GM18519 (cell line): Measurements from ENCODE around the gene MMEL1.
"Not testable (repeated sequence)": the region's sequence is repeated elsewhere in the genome, so short reads cannot be mapped to it uniquely, and the experiment has no call there.

Source experiments
- ATAC-seq: cut with Tn5 transposase; IDR thresholded peaks from one replicate; pipeline ENCODE4 v1.9.1; 2021; ENCODE audit warnings: mild to moderate bottlenecking, moderate library complexity; ENCODE audit not compliant: unreplicated experiment, low FRiP score

MMEL1 gene

DNA sequence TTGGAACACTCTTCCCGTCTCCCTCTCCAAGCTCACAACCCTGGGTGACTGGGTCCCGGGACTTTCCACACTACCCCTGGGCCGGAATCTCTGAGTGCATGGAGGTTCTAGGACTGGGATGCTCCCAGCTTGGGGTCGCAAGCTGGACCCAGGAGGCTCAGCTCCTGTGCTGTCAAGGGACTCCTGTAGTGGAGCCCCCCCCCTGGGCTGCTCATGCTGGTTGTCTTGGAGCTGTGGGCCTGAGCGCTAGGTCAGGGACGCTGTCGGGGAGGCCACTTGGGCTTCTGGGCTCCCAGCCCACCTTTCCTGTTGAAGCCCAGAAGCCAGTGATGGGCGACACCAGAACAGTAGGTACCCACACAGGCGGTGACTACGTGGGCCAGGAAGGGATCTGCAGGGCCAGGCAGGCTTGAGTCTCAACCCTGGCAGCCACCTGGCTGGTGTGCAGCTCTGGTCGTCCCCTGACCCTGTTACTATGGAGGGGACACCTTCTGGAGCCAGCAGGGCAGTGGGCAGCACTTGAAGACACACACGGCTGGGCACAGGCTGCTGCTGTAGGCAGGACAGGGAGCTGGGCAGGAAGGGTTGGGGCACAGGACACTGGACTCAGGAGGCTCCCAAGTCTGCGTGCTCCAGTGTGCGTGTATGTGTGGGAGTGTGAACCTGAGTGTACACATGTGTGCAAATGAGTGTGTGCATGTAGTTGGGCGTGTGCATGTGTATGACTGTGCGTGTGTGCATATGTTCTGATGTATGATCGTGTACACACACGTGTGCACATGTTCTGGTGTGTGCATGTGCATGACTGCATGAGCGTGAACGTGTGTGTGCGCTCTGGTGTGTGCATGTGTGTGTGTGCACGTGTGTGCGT, 3.0 kb downstream of the MMEL1 start:
- no peak for ATAC-seq

DNA sequence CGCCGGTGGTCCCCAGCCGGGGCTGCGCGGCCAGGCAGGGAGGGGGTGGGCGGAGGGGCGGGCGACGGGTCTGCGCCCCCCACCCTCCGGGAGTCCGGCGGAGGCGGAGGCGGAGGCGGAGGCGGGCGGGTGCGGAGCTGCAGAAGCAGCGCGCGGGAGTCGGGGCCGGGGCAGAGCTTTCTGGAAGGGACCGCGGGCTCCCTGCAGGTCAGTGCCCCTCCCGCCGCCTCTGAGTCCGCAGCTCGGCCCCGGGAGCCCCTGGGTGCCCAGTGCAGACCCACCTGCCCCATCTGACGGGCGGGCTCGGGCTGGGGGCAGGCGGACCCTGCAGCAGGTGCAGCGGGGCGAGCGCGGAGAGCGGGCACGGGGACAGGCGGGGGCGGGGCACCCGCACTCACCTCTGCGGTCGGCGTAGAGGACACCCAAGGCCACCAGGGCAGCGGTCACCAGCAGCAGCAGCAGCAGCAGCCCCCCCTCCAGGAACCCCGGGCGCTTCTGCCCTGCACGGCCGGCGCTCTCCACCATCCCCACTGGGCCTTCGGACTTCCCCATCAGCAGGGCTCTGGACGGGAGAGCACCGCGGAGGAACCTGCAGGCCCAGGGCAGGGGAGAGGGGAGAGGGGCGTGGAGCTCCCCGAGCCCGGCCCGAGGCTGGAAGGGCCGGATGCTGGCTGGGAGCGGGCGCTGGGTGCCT, 3.7 kb downstream of the MMEL1 start:
- ATAC-seq = no peak

DNA sequence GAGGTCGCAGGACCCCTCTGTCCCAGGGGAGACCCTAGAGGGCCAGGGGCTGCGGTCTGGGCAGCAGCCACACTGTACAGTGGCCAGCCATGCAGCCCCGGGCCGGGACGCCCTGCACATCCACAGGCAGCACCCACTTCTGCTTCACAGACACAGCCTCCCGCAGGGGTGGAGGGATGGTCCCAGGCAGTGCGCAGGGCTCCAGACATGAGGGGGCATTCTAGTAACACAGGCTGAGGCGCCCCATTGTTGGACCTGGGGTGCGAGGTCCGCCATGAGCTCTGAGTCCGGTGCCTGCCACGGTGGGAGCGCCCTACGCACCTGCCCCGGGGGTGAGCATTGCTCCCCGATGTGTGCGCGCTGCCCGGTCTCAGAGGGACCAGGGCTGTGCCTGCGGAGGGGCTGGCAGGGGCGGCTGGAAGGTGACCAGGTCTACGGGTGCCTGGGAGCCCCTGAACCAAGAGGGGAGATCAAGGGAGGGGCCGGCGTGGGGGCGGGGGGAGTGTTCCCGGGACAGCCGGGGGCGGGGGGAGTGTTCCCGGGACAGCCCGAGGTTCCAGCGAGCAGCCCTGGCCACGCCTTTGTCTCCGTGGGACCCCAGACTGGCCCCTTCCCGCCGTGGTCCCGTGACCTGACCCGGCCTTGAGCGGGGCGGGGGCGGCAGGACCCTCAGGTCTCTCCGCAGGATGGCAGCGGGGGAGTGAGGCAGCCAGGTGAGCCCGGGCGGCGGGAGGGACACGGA, 4.5 kb downstream of the MMEL1 start:
- ATAC-seq = no peak

DNA sequence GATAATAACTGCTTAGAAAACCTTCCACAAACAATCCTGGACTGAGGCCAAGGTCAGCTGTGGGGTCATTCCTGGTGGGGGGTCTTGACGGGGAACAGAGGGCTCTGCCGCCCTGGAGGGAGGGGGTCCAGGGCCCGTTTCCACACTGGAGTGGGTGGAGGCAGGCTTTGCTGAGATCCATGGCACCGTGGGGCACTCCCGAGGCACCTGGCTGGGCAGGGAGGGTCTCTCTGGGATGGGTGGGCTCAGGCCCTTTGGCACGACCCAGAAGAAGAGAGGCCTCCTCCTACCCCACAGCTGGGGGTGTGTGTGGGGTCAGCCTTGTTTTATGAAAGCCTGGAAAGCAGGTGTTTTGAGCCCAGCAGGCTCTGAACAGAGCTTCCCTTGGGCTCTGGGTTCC, 5.1 kb downstream of the MMEL1 start:
- no peak for ATAC-seq

DNA sequence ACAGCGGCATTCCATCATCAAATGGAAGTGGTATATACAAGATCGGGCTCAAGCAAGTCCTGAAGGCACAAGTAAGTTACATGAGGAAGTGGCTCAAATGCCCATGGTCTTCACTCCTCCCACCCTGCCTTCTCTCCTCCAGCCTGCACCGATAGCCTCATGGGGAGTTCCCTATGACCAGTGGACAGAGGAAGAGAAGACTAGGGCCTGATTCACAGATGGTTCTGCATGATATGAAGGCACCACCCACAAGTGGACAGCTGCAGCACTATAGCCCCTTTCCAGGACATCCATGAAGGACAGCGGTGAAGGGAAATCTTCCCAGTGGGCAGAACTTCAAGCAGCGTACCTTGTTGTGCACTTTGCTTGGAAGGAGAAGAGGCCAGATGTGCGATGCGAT, 7.1 kb downstream of the MMEL1 start:
- not testable (repeated sequence) for ATAC-seq

DNA sequence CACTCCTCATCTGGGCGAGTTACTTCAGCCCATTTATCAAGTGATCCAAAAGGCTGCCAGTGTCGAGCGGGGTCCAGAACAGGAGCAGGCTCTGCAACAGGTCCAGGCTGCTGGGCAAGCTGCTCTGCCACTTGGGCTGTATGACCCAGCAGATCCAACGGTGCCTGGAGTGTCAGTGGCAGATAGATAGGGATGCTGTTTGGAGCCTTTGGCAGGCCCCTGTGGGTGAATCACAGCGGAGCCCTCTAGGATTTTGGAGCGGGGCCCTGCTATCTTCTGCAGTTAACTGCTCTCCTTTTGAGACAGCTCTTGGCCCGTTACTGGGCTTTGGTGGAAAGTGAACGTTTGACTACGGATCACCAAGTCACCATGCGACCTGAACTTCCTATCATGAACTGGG, 7.5 kb downstream of the MMEL1 start:
- no peak for ATAC-seq

DNA sequence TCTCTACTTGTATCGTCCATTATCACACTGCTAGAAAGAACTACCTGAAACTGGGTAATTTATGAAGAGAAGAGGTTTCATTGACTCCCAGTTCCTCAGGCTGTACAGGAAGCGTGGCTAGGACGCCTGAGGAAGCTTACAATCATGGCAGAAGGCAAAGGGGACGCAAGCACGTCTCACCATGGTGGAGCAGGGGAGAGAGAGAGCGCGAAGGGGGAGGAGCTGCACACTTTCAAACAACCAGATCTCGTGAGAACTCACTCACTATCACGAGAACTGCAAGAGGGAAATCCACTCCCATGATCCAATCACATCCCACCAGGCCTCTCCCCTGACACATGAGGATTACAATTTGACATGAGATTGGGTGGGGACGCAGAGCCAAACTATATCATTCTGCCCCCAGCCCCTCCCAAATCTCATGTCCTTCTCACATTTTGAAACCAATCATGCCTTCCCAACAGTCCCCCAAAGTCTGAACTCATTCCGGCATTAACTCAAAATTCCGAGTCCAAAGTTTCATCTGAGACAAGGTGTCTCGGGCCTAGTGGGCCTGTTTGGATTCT, 8.0 kb downstream of the MMEL1 start:
- no peak for ATAC-seq

- no peak for ATAC-seq
Measured at GRCh38 chr1:2623571-2624337, 9.1 kb downstream of the MMEL1 start.

- ATAC-seq = no peak
Measured at GRCh38 chr1:2617971-2618470, 14.8 kb downstream of the MMEL1 start.

GRCh38 chr1:2614145-2614544, 18.7 kb downstream of the MMEL1 start:
- no peak for ATAC-seq

DNA sequence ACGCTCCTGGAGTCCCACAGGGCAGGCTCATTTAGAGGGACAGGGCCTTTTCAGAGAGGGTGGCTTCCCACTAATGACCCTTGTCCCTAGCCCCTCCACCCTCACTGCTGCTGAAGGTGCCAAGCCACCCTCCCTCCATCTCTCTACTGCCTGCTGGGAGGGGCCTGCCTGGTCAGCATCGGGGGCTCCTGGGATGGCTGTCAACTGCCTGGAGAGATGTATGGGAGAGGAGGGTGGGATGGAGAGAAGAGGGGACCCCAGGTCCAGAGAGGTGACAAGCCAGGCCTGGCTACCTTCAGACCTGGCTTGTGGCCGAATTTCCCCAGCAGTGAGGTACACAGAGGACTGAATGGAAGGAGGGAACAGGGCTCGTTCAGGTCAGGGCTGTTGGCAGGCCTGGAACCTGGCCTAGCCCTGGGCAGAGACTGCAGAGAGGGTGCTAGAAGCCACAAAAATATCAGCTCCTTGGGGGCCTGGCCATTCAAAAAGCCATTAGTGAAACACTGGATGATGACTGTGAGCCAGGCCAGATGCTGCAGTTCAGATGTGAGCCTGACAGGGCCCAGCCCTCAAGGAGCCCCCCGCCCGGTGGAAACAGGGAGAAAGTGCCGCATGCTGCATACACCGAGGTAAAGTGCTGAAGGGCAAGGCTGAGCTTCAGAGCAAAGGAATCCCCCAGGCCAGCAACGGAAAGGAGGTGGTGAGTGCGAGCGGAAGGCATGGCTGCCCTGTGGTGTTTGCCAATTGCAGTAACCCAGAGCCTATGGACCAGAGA, 20.0 kb downstream of the MMEL1 start:
- ATAC-seq = no peak

DNA sequence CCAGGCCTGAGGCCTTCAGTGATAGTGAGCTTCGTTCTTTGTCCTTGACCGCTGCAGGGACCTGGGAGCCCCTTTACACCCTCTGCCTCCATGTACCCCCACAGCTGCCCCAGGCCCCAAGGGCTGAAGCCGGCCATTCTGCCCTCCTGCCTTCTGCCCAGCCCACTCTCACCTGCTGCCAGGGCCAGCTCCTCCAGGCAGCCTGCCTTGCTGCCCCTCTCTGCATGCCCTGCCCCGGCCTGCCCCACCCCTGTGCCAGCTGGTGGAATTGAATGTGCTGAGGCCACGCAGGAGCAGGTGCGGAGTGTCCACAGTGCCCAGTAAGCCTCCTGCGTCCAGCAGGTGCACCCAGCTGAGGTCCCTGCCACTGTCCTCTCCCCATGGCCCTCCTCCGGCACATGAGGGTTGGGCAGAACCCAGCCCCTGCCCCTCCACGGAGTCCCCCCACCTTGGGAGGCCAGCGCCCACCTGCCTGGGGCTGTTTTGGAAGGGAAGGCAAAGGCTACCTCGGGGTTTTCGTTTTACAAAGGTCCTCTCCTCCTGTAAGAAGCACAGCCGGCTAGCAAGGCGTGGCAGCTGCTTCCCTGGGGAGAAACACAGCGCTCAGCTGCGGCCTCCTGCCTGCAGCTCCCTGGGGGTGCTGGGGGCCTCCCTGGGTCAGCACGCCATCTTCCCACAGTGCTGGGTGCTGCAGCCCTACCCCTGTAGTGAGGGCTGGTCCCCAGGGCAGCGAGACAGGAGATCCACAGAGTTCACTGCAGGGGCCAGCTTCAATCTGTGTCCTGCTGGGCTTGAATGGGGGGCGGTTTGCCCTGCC, 21.0 kb downstream of the MMEL1 start:
- no peak for ATAC-seq

DNA sequence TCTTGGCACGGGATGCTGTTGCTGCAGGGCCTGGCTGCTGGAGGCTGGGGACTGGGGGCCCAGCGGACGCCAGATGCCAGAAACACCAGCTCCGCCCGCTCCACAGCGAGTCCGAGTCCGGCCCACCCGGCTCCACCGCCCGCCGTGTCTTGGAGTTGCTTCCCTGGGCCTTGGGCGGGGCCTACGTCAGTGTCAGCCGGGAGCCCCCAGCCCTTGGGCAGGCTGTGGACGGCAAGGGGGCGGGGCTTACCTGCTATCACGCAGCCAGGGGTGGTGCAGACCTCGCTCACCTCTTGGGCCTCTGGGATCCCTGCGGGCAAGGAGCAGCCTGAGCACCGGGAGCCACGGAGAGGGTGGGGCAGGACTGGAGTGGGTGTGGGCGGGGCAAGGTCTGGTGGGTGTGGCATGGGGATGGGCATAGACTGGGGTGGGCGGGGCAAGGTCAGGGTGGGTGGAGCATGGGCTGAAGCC, 21.8 kb downstream of the MMEL1 start:
- ATAC-seq = no peak

DNA sequence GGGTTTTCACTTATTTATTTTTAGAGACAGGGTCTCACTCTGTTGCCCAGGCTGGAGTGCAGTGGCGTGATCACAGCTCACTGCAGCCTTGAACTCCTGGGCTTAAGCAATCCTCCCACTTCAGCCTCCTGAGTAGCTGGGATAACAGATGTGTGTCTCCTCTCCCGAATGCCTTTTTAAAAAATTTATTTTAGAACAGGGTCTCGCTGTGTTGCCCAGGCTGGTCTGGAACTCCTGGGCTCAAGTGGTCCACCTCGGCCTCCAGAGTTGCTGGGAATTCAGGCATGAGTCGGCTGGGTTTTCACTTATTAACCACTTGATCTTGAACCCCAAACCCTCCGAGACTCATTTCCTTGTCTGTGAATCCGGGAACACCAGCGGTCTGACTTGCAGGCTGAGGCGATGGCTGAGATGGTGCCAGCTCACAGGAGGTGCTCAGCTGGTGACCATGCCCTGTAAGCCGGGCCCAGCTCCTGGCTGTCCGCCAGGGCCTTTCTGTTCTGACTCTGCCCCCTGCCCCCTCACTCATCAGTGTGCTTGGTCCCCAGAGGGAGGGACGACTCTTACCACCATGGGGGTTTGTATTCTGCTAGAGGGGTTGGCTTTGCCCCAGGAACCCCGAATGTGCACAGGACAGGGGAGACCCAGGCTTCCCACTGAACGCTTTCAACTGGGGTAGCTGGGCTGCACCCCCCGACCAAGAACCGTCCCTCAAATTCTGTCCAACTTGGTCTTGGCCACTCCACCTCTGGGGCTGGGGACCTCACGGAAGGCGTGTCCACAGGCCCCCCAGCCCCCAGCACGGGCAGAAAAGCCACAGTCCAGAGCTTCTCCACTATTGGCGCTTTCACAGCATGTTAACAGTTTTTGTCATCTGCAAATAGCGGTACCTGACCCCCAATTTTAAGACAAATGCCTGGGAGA, 22.5 kb downstream of the MMEL1 start:
- no peak for ATAC-seq

DNA sequence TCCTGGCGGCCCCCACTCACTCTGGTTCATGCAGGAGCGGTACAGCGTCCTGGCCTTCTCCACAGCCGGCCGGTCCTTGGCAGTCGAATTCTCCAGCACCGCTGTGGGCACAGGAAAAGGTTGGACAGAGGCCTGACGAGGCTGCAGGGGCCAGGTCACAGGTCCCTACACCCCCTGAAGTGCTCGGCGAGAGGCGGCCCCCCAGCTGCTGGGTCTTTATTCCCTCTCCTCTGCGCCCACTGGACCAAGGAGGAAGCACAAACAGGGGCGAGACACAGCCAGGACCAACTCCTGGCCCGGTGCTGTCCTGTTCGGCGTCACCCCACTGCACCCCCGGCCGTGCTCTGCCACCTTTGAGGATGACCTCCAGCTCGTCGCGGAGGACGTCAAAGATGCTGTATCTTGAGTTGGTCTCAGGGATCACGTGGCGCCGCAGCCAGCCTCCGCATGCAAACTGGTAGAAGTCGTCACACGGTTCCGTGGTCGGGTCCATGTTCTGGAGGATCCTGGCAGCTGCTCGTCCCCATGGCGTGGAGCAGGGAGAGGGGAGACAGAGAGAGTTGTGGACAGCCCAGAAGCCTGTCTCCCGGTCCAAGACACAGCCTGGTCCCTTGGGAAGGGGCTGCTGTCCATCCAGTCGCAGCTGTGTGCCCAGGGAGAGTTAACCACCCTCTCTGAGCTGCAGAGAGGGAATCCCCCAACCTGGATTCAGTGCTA, 23.3 kb downstream of the MMEL1 start:
- no peak for ATAC-seq

DNA sequence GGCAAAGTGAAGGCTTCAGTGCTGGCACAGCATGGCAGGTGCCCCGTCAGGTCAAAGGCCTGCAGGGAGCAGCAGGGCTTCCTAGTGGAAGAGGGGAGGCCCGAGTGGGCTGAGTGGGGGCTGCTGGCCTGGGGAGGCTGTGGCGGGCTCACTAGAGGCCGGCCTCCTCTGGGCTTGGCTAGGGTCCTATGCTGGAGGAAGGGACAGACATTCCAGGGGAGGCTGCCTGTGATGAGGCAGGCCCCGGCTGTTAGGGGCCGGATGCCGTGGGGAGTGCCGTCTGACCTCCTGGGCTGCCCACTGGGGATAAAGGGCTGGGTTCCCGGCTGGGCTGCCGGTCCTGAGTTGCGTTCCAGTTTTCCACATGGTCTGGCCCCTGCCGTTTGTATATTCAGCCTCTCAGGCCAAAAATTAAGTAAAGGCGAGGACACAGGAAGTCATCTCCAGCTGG, 25.1 kb downstream of the MMEL1 start:
- no peak for ATAC-seq
